Caco-2 (cell line): ENCODE results near the gene IGFBP1. TPM values are rescaled to one million over a fixed set of nuclear protein-coding genes. Genes with fewer than 3 reads are reported as not detected.

Source experiments
- BruUV-seq: library from RNA; stranded (reverse); fragments of 400-500 nt; replicated peaks from 2 replicates; lab custom pipeline; 2021; lab: Mats Ljungman, UMichigan
- CTCF ChIA-PET: fragments of 300-600 bp; sonication (Branson Sonifier 250); formaldehyde crosslinking; loops from one replicate; lab custom pipeline; 2022; ENCODE audit warnings: antibody characterized with exemption; lab: Charles Lee
- POLR2A ChIA-PET: fragments of 300-600 bp; sonication (Branson Sonifier 250); formaldehyde crosslinking; loops from one replicate; lab custom pipeline; 2022; ENCODE audit warnings: antibody characterized with exemption; lab: Charles Lee
- DNase-seq, 2 experiments: peaks; one replicate each; pipeline versions ENCODE4 v3.0.0 to v3.0.0-alpha.2; 2020 to 2022
- H3K27me3 ChIP-seq: replicated peaks from 2 replicates; pipeline ENCODE4 v1.6.0; 2011; ENCODE audit warnings: low read length; ENCODE audit not compliant: control insufficient read depth, insufficient read depth
- H3K36me3 ChIP-seq: 2 replicates; pipeline ENCODE4 v1.5.1; 2011; ENCODE audit warnings: low read length; ENCODE audit not compliant: control insufficient read depth, insufficient read depth
- H3K4me1 ChIP-seq: fragments of 250-450 bp; sonication (Bioruptor Pico); 2 replicates; pipeline ENCODE4 v1.5.1; 2020; ENCODE audit warnings: mild to moderate bottlenecking
- H3K4me3 ChIP-seq: 2 replicates; pipeline ENCODE4 v1.5.1; 2011; ENCODE audit warnings: low read depth, mild to moderate bottlenecking, control low read depth, low read length
- H3K9me3 ChIP-seq: fragments of 250-450 bp; sonication (Bioruptor Pico); 2 replicates; pipeline ENCODE4 v1.5.1; 2020; ENCODE audit warnings: mild to moderate bottlenecking, moderate library complexity
- H3K27ac Mint-ChIP-seq: one replicate; pipeline ENCODE4 v1.8.0; 2022; ENCODE audit warnings: mixed read lengths; ENCODE audit not compliant: unreplicated experiment
- H3K27me3 Mint-ChIP-seq: one replicate; pipeline ENCODE4 v1.8.0; 2022; ENCODE audit warnings: mixed read lengths; ENCODE audit not compliant: insufficient read depth, unreplicated experiment
- H3K36me3 Mint-ChIP-seq: one replicate; pipeline ENCODE4 v1.8.0; 2022; ENCODE audit warnings: mild to moderate bottlenecking, mixed read lengths; ENCODE audit not compliant: insufficient read depth, unreplicated experiment
- H3K4me1 Mint-ChIP-seq: one replicate; pipeline ENCODE4 v1.8.0; 2022; ENCODE audit warnings: low read depth, mixed read lengths; ENCODE audit not compliant: unreplicated experiment
- H3K4me3 Mint-ChIP-seq: one replicate; pipeline ENCODE4 v1.8.0; 2022; ENCODE audit warnings: mild to moderate bottlenecking, moderate library complexity, mixed read lengths; ENCODE audit not compliant: unreplicated experiment
- H3K9me3 Mint-ChIP-seq: one replicate; pipeline ENCODE4 v1.8.0; 2022; ENCODE audit warnings: mixed read lengths; ENCODE audit not compliant: unreplicated experiment
- intact Hi-C: fragments of 100-400 bp; cut with micrococcal nuclease; formaldehyde crosslinking; loops from one replicate; pipeline ENCODE4 v1.10.0; 2022; ENCODE audit not compliant: unreplicated experiment
- total RNA-seq: library from RNA; stranded (reverse); gene quantifications from 2 replicates; pipeline ENCODE4 v1.2.3, GENCODE V29; 2022
- TF ChIP-seq, protein P1 (sequence below), 2 experiments: fragments of 200-600 bp in 1 of 2; IDR thresholded peaks; 1 replicate in 1 of 2; 2 replicates in 1 of 2; pipeline versions ENCODE4 v1.5.1 to v1.8.0; 2011 to 2022; ENCODE audit warnings: antibody characterized with exemption in 1 of 2, control low read depth in 1 of 2, inconsistent platforms in 1 of 2, low read depth in 1 of 2, low read length in 1 of 2, mild to moderate bottlenecking in 1 of 2, moderate library complexity in 1 of 2; ENCODE audit not compliant: insufficient read depth in 1 of 2, severe bottlenecking in 1 of 2, unreplicated experiment in 1 of 2

Gene IGFBP1
- total RNA-seq, 1 experiment from 2014 or later = not detected

DNA sequence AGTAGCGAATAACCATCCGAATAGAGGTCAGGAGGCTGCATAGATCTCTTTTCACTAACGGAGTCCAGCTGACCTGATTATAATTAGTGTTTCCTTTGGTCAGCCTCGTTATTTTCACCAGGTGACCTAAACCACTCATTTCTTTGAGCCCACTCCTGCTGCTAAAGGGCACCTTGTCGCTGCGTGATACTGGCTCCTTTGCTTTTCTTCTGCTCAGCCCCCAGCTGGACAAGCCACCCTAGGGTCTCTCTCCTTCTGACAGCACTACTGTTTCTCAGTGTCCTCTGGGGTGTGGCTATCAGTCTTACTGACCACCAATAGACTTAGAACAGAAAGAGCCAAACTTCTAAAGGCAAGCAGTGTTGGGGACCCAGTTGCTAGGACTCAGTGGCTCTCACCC lies 35.5 kb downstream of the IGFBP1 start:
- CTCF ChIA-PET = no interaction called here
- POLR2A ChIA-PET = no interaction called here
- Mint-ChIP-seq H3K9me3 (no peaks in the 10 kb centered on the region), H3K4me3 (no peak overlapping the region), H3K27ac (no peak overlapping the region), H3K27me3 (peaks cover 17% of the 10 kb centered on the region), H3K4me1 (no peaks in the 10 kb centered on the region), H3K36me3 (no peaks in the 10 kb centered on the region)
- Histone ChIP-seq H3K27me3 (no peaks in the 10 kb centered on the region; the same call in none of the 2 replicates), H3K9me3 (no peaks in the 10 kb centered on the region), H3K4me1 (no peaks in the 10 kb centered on the region), H3K4me3 (no peak overlapping the region), H3K36me3 (no peaks in the 10 kb centered on the region)
- DNase-seq = no peak
- intact Hi-C loops = loop anchor here (1.0 kb wide), 1 partner anchor 428 kb away; no protein-coding TSS in a partner anchor
- TF ChIP-seq, protein P1, sequence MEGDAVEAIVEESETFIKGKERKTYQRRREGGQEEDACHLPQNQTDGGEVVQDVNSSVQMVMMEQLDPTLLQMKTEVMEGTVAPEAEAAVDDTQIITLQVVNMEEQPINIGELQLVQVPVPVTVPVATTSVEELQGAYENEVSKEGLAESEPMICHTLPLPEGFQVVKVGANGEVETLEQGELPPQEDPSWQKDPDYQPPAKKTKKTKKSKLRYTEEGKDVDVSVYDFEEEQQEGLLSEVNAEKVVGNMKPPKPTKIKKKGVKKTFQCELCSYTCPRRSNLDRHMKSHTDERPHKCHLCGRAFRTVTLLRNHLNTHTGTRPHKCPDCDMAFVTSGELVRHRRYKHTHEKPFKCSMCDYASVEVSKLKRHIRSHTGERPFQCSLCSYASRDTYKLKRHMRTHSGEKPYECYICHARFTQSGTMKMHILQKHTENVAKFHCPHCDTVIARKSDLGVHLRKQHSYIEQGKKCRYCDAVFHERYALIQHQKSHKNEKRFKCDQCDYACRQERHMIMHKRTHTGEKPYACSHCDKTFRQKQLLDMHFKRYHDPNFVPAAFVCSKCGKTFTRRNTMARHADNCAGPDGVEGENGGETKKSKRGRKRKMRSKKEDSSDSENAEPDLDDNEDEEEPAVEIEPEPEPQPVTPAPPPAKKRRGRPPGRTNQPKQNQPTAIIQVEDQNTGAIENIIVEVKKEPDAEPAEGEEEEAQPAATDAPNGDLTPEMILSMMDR (IDR thresholded peaks at IDR 0.05; ENCODE audit: insufficient read depth in 1 of 2, low read depth in 1 of 2, low read length in 1 of 2, severe bottlenecking in 1 of 2, unreplicated experiment in 1 of 2) = no peak
- BruUV-seq = no TSS peak

DNA sequence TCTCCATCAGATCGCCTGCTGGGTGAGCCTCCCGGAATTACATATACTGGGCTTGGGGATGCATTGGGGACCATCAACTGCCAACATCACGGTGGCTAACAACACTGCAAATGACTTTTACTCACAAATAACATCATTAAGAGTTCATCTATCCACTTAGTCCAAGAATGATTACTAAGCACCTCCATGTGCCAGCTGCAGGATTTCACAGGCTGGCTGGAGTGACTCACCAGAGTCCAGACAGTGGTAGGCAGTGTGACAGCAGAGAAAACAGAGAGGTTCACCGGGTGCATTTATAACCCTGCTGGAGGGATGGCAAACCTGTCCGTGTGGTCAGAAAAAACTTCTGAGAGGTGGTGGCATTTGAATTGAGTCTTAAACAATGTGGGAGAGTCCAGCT lies 36.0 kb downstream of the IGFBP1 start:
- H3K36me3 ChIP-seq = no peaks in the 10 kb centered on the region
- no TSS peak for BruUV-seq
- H3K27me3 ChIP-seq = no peaks in the 10 kb centered on the region; the same call in none of the 2 replicates
- Mint-ChIP-seq H3K4me3 (no peak overlapping the region), H3K27ac (no peak overlapping the region), H3K9me3 (no peaks in the 10 kb centered on the region), H3K4me1 (no peaks in the 10 kb centered on the region), H3K27me3 (peaks cover 17% of the 10 kb centered on the region), H3K36me3 (no peaks in the 10 kb centered on the region)
- CTCF ChIA-PET = no interaction called here
- H3K4me3 ChIP-seq = no peak overlapping the region
- TF ChIP-seq, protein P1 (IDR thresholded peaks at IDR 0.05; ENCODE audit: insufficient read depth in 1 of 2, low read depth in 1 of 2, low read length in 1 of 2, severe bottlenecking in 1 of 2, unreplicated experiment in 1 of 2) = no peak
- no peaks in the 10 kb centered on the region for H3K9me3 ChIP-seq
- no peaks in the 10 kb centered on the region for H3K4me1 ChIP-seq
- no peak for DNase-seq
- intact Hi-C loops = no loop called here
- POLR2A ChIA-PET = no interaction called here

DNA sequence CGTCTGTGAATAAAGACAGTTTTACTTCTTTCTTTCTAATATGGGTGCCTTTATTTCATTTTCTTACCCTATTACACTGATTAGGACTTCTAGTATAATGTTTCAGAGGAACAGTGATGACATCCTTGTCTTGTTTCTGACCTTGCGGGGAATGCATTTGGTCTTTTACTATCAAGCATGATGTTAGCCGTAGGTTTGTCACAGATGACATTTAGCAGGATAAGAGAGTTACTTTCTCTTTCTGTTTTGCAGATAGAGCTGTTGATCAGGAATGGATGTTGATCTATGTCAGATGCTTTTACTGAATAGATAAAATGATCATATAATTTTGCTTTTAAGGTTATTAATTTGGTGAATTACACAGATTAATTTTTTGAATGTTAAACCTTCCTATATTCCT lies 39.4 kb downstream of the IGFBP1 start:
- Histone ChIP-seq H3K4me1 (no peaks in the 10 kb centered on the region), H3K4me3 (no peak overlapping the region), H3K9me3 (no peaks in the 10 kb centered on the region), H3K27me3 (no peaks in the 10 kb centered on the region; the same call in 1 of the 2 replicates), H3K36me3 (no peaks in the 10 kb centered on the region)
- no peak for DNase-seq
- TF ChIP-seq, protein P1 (IDR thresholded peaks at IDR 0.05; ENCODE audit: insufficient read depth in 1 of 2, low read depth in 1 of 2, low read length in 1 of 2, severe bottlenecking in 1 of 2, unreplicated experiment in 1 of 2) = no peak
- intact Hi-C loops = no loop called here
- H3K4me3 Mint-ChIP-seq = no peak overlapping the region
- H3K9me3 Mint-ChIP-seq = no peaks in the 10 kb centered on the region
- no peak overlapping the region for H3K27ac Mint-ChIP-seq
- H3K36me3 Mint-ChIP-seq = no peaks in the 10 kb centered on the region
- POLR2A ChIA-PET = no interaction called here
- CTCF ChIA-PET = no interaction called here
- H3K27me3 Mint-ChIP-seq = peaks cover 5% of the 10 kb centered on the region
- H3K4me1 Mint-ChIP-seq = no peaks in the 10 kb centered on the region
- BruUV-seq = no TSS peak
